IMR-90 (cell line): ENCODE results near the gene AJAP1.

ENCODE experiments used
- CEBPB ChIP-seq: IDR thresholded peaks from 2 replicates; pipeline ENCODE4 v1.6.1; 2012; ENCODE audit warnings: low read depth, low read length, improper control_type of control experiment
- CTCF ChIP-seq: conservative IDR thresholded peaks from 2 replicates; pipeline ENCODE4 v1.5.1; 2012; ENCODE audit warnings: mild to moderate bottlenecking, low read depth, low read length, improper control_type of control experiment
- POLR2A ChIP-seq: IDR thresholded peaks from 2 replicates; pipeline ENCODE4 v1.6.1; 2012; ENCODE audit warnings: mild to moderate bottlenecking, low read depth, low read length

GRCh38 chr1:4741876-4742423 is 87.5 kb downstream of the AJAP1 start:
- TF ChIP-seq CEBPB, result no peak
- TF ChIP-seq POLR2A, result no peak
- no peak for TF ChIP-seq CTCF
